ENCODE measurements around the gene CNGA1. TPM values are rescaled to one million over a fixed set of nuclear protein-coding genes. Genes with fewer than 3 reads are reported as not detected.
"Not testable (repeated sequence)": the region's sequence is repeated elsewhere in the genome, so short reads cannot be mapped to it uniquely, and the experiment has no call there.

CNGA1 gene
- total RNA-seq, 2 experiments from 2014 or later = not detected

- ChIA-PET CTCF (interaction anchor here (0.6 to 2.5 kb wide), 23 partner anchors 9 to 267 kb away, joined by 3 to 11 read pairs (median 3); no protein-coding TSS in a partner anchor), POLR2A (interaction anchor here (0.6 kb wide), 1 partner anchor 343 kb away, joined by 3 read pairs; no protein-coding TSS in a partner anchor)
- Mint-ChIP-seq H3K4me1 (no peaks in the 10 kb centered on the region), H3K27me3 (peaks cover 23% of the 10 kb centered on the region), H3K9me3 (no peaks in the 10 kb centered on the region), H3K27ac (no peak overlapping the region), H3K4me3 (no peak overlapping the region), H3K36me3 (ENCODE audit: low read depth) (no peaks in the 10 kb centered on the region)
- no peak for DNase-seq
Observed at GRCh38 chr4:47933840-47934239, 82.6 kb downstream of the CNGA1 start.

GRCh38 chr4:47930971-47931804 lies 85.3 kb downstream of the CNGA1 start:
- Mint-ChIP-seq H3K27me3 (peaks cover 18% of the 10 kb centered on the region), H3K36me3 (ENCODE audit: low read depth) (no peaks in the 10 kb centered on the region), H3K27ac (no peak overlapping the region), H3K4me3 (no peak overlapping the region), H3K9me3 (no peaks in the 10 kb centered on the region), H3K4me1 (peaks cover 7% of the 10 kb centered on the region)
- POLR2A ChIA-PET = interaction anchor here (2.0 kb wide), 1 partner anchor 17 kb away, joined by 5 read pairs; the partner anchor contains the start of gene NFXL1
- CTCF ChIA-PET = interaction anchor here (0.8 to 2.0 kb wide), 5 partner anchors 226 to 268 kb away, joined by 3 to 5 read pairs (median 4); no protein-coding TSS in a partner anchor
- DNase-seq = no peak

GRCh38 chr4:47929682-47930201 lies 86.7 kb downstream of the CNGA1 start:
- peaks cover 7% of the 10 kb centered on the region for H3K4me1 Mint-ChIP-seq
- H3K27ac Mint-ChIP-seq = no peak overlapping the region
- no peaks in the 10 kb centered on the region for H3K36me3 Mint-ChIP-seq (ENCODE audit: low read depth)
- H3K4me3 Mint-ChIP-seq = no peak overlapping the region
- ChIA-PET POLR2A (no interaction called here), CTCF (no interaction called here)
- H3K9me3 Mint-ChIP-seq = no peaks in the 10 kb centered on the region
- no peak for DNase-seq
- peaks cover 19% of the 10 kb centered on the region for H3K27me3 Mint-ChIP-seq

DNA sequence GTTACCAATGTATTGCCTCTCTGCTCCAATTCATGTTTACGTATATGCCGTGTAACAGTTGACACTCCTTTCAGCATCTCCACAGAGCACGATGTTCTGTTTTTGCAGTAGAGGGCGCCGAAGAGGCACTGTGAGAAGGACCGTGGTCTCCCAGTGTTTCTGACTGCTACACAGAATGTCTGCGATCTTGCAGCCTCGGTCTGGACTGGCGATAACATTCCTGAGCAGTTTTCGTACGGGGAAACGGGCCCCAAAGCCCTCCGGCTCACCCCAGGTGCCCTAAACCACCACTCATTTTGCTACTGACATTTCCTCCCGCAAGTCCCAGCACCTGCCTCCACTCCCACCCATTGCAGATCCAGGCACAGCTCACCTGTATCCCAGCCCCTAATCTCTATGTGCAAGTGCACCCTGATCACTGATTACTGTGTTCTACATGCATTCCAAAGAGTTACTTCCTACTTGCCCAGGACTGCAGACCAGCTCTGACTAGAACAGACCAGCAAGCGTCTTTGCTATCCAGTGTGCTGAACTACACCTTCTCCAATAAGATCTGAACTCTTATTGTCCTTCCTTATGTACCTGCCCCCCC lies 89.7 kb downstream of the CNGA1 start:
- H3K27ac Mint-ChIP-seq = no peak overlapping the region
- H3K4me3 Mint-ChIP-seq = no peak overlapping the region
- H3K36me3 Mint-ChIP-seq (ENCODE audit: low read depth) = no peaks in the 10 kb centered on the region
- ChIA-PET CTCF (interaction anchor here (0.9 kb wide), 1 partner anchor 161 kb away, joined by 3 read pairs; no protein-coding TSS in a partner anchor), POLR2A (interaction anchor here (0.7 kb wide), 1 partner anchor 12 kb away, joined by 3 read pairs; the partner anchor contains the start of gene NFXL1)
- peaks cover 7% of the 10 kb centered on the region for H3K4me1 Mint-ChIP-seq
- H3K9me3 Mint-ChIP-seq = no peaks in the 10 kb centered on the region
- H3K27me3 Mint-ChIP-seq = peaks cover 19% of the 10 kb centered on the region
- peak; percentile 55 for DNase-seq

GRCh38 chr4:47923261-47923608 lies 93.2 kb downstream of the CNGA1 start:
- H3K9me3 Mint-ChIP-seq; H3K4me3 Mint-ChIP-seq; H3K4me1 Mint-ChIP-seq; CTCF ChIA-PET; H3K27ac Mint-ChIP-seq; H3K36me3 Mint-ChIP-seq (ENCODE audit: low read depth); DNase-seq: not testable (repeated sequence)
- POLR2A ChIA-PET = interaction anchor here (0.8 kb wide), 1 partner anchor 84 kb away, joined by 3 read pairs; no protein-coding TSS in a partner anchor
- peaks cover 29% of the 10 kb centered on the region for H3K27me3 Mint-ChIP-seq

- CTCF ChIA-PET = interaction anchor here (0.6 kb wide), 1 partner anchor 219 kb away, joined by 3 read pairs; no protein-coding TSS in a partner anchor
- not testable (repeated sequence) for H3K4me3 Mint-ChIP-seq, H3K27ac Mint-ChIP-seq
Observed at GRCh38 chr4:47922436-47923260, 93.8 kb downstream of the CNGA1 start.

GRCh38 chr4:47917163-47917562 lies 99.3 kb downstream of the CNGA1 start:
- Mint-ChIP-seq H3K4me1 (peaks cover 20% of the 10 kb centered on the region), H3K9me3 (peaks cover 11% of the 10 kb centered on the region), H3K27me3 (peaks cover 16% of the 10 kb centered on the region)
- POLR2A ChIA-PET; DNase-seq; H3K4me3 Mint-ChIP-seq; H3K27ac Mint-ChIP-seq; H3K36me3 Mint-ChIP-seq (ENCODE audit: low read depth): not testable (repeated sequence)
- CTCF ChIA-PET = interaction anchor here (1.6 kb wide), 1 partner anchor 8 kb away, joined by 7 read pairs; no protein-coding TSS in a partner anchor

More at GRCh38 chr4:47922436-47923260, 93.8 kb downstream of the CNGA1 start:
- POLR2A ChIA-PET; H3K36me3 Mint-ChIP-seq (ENCODE audit: low read depth); DNase-seq; H3K4me1 Mint-ChIP-seq: not testable (repeated sequence)
- Mint-ChIP-seq H3K9me3 (peaks cover 11% of the 10 kb centered on the region), H3K27me3 (peaks cover 26% of the 10 kb centered on the region)

DNA sequence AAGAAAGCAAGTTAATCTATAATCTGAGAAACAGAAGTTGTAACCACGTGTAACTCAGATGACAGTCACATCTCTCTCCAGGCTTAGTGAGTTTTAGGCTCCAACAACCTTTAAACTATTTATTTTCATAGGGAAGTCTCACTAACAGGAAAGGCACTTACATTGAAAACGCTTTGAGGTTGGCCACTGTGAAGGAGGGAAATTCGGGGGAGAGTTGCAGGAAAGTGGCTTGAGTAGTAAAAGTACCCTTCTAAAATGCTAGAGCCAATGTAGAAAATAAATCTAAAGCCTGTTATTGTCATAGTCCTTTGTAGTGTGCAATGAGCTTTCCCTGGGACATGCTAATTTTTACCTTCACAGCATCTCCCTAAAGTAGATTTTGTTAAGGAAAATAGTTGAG lies 101.1 kb downstream of the CNGA1 start:
- peaks cover 6% of the 10 kb centered on the region for H3K27me3 Mint-ChIP-seq
- H3K4me1 Mint-ChIP-seq = peaks cover 32% of the 10 kb centered on the region
- peak overlapping the region; percentile 82 for H3K4me3 Mint-ChIP-seq
- CTCF ChIA-PET = interaction anchor here (1.4 kb wide), 1 partner anchor 10 kb away, joined by 3 read pairs; no protein-coding TSS in a partner anchor
- H3K27ac Mint-ChIP-seq = no peak overlapping the region
- DNase-seq = no peak
- POLR2A ChIA-PET = interaction anchor here (0.9 to 1.7 kb wide), 4 partner anchors 9 to 223 kb away, joined by 3 to 11 read pairs (median 4); no protein-coding TSS in a partner anchor
- H3K9me3 Mint-ChIP-seq = peaks cover 11% of the 10 kb centered on the region
- peaks cover 20% of the 10 kb centered on the region for H3K36me3 Mint-ChIP-seq (ENCODE audit: low read depth)

DNA sequence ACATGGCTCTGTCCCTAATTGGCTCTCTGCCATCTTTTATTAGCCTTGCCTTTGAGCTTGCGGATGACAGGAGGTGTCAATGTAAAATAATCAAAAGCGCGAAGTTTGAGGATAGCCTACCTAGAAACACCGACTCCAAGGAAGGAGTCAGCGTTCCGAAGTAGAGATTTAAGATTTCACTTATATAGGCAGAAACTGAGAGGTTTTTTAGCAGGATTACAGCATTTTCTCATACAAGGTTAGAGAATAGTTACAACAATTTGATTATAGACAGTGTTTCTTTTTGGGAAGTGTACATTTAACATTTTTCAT lies 101.6 kb downstream of the CNGA1 start:
- POLR2A ChIA-PET = interaction anchor here (0.6 to 1.7 kb wide), 7 partner anchors 9 to 452 kb away, joined by 3 to 11 read pairs (median 3); partner anchors contain the start of gene COMMD8
- peaks cover 24% of the 10 kb centered on the region for H3K36me3 Mint-ChIP-seq (ENCODE audit: low read depth)
- H3K4me1 Mint-ChIP-seq = peaks cover 33% of the 10 kb centered on the region
- peak overlapping the region; percentile 82 for H3K4me3 Mint-ChIP-seq
- no peak for DNase-seq
- peaks cover 11% of the 10 kb centered on the region for H3K9me3 Mint-ChIP-seq
- H3K27me3 Mint-ChIP-seq = peaks cover 3% of the 10 kb centered on the region
- peak overlapping the region; percentile 28 for H3K27ac Mint-ChIP-seq
- CTCF ChIA-PET = interaction anchor here (1.4 kb wide), 1 partner anchor 11 kb away, joined by 3 read pairs; no protein-coding TSS in a partner anchor

DNA sequence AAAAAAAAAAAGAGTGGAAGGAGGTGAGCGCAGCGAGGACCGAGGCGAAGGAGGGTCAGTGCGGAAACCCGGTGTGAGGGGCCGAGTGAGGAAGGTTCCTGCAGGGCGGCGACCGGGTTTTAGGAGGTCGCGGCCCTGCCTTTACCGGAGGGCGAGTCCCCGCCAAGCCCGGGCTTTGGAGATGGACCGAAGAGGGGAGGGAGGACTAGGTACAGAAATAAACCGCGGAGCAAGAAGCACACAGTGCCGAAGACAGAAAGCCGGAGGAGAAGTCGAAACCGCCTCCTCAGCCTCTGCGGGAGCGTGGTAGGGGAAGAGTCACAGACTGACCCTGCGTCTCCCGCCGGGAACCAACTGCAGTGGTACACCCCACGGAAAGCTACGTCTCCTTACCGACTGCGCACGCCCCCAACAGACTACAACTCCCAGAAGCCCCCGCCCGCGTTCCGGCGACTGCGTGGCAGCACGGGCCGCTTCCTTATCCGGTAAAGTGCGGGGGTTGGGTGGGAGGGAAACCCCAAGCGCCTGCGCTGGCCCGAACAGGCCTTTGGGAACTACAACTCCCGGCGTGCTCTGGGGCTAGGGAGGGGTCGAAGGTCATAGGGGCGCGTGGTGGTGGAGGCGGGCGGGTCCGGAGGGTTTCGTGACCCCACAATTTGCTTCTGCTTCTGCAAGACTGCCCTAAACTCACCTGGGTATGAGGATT lies 102.1 kb downstream of the CNGA1 start, which contains the start of gene NFXL1:
Gene NFXL1, minus strand, starts transcription at position 364 of the 706 bp plus-strand sequence. CDS start 380 bp downstream, outside the sequence.
- ChIA-PET CTCF (interaction anchor here (1.1 to 1.4 kb wide), 2 partner anchors 10 to 11 kb away, joined by 3 to 4 read pairs; no protein-coding TSS in a partner anchor), POLR2A (interaction anchor here (0.6 to 1.7 kb wide), 8 partner anchors 8 to 451 kb away, joined by 3 to 11 read pairs (median 3); partner anchors contain the start of gene COMMD8)
- Mint-ChIP-seq H3K9me3 (peaks cover 11% of the 10 kb centered on the region), H3K4me1 (peaks cover 33% of the 10 kb centered on the region), H3K27ac (peak within 1 kb of the TSS; percentile 88), H3K36me3 (ENCODE audit: low read depth) (peaks cover 24% of the 10 kb centered on the region), H3K27me3 (peaks cover 3% of the 10 kb centered on the region), H3K4me3 (peak within 1 kb of the TSS; percentile 82)
- DNase-seq = peak; percentile 97

DNA sequence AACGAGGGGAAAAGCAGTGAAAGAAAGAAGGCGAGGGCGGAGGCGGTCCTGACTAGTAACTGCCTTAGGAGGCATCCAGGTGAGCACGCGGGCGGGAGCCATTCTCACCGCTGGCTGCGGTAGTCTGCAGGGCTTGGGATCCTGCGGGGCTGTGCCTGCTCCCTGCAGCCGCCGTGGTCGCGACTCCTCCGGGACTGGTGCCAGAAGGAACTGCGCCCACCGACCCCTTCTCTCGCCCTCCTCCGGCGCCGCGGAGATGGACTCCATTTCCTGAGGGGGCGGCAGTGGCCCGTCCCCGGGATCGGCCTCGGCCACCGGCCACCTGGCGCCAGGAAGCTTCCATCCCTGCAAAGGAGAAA lies 102.6 kb downstream of the CNGA1 start:
- H3K4me3 Mint-ChIP-seq = peak overlapping the region; percentile 82
- ChIA-PET POLR2A (interaction anchor here (0.6 to 1.7 kb wide), 3 partner anchors 12 to 224 kb away, joined by 3 to 11 read pairs (median 5); no protein-coding TSS in a partner anchor), CTCF (interaction anchor here (1.1 to 1.4 kb wide), 2 partner anchors 10 to 12 kb away, joined by 3 to 4 read pairs; no protein-coding TSS in a partner anchor)
- peak; percentile 31 for DNase-seq
- peaks cover 7% of the 10 kb centered on the region for H3K9me3 Mint-ChIP-seq
- peak overlapping the region; percentile 88 for H3K27ac Mint-ChIP-seq
- H3K27me3 Mint-ChIP-seq = peaks cover 2% of the 10 kb centered on the region
- H3K4me1 Mint-ChIP-seq = peaks cover 37% of the 10 kb centered on the region
- peaks cover 27% of the 10 kb centered on the region for H3K36me3 Mint-ChIP-seq (ENCODE audit: low read depth)
